GM23338 (cell line): ENCODE data around the gene C2orf72. TPM values are rescaled to one million over a fixed set of nuclear protein-coding genes. Genes with fewer than 3 reads are reported as not detected.

ENCODE experiments used
- ATAC-seq: fragments of 200-7000 bp; cut with Tn5 transposase; 3 replicates; pipeline ENCODE4 v1.9.1; 2020
- DNase-seq: peaks from one replicate; pipeline ENCODE4 v3.0.0-alpha.2; 2015; ENCODE audit warnings: low spot score
- H2AFZ ChIP-seq: fragments of 200-600 bp; sonication (generic); 2 replicates; pipeline ENCODE4 v1.8.0; 2016; ENCODE audit warnings: antibody characterized with exemption, mild to moderate bottlenecking, moderate library complexity
- H3F3A ChIP-seq: fragments of 200-600 bp; sonication (generic); replicated peaks from 2 replicates; pipeline ENCODE4 v1.8.0; 2017; ENCODE audit warnings: antibody characterized with exemption, mixed run types, low read depth
- H3K27ac ChIP-seq: fragments of 200-600 bp; sonication (generic); 2 replicates; pipeline ENCODE4 v1.6.1; 2016; ENCODE audit warnings: low read depth
- H3K27me3 ChIP-seq: fragments of 200-600 bp; sonication (generic); 2 replicates; pipeline ENCODE4 v1.8.0; 2016; ENCODE audit warnings: mild to moderate bottlenecking, mixed run types, moderate library complexity; ENCODE audit not compliant: insufficient read depth
- H3K36me3 ChIP-seq: fragments of 200-600 bp; sonication (generic); 2 replicates; pipeline ENCODE4 v1.8.0; 2016; ENCODE audit warnings: mild to moderate bottlenecking; ENCODE audit not compliant: insufficient read depth
- H3K4me1 ChIP-seq: fragments of 200-600 bp; sonication (generic); 2 replicates; pipeline ENCODE4 v1.8.0; 2016; ENCODE audit warnings: mild to moderate bottlenecking, moderate library complexity; ENCODE audit not compliant: insufficient read depth
- H3K4me2 ChIP-seq: fragments of 200-600 bp; sonication (generic); 2 replicates; pipeline ENCODE4 v1.7.1; 2017; ENCODE audit warnings: mixed run types
- H3K4me3 ChIP-seq: fragments of 200-600 bp; sonication (generic); 2 replicates; pipeline ENCODE4 v1.6.1; 2016; ENCODE audit warnings: mixed run types
- H3K79me2 ChIP-seq: fragments of 200-600 bp; sonication (generic); replicated peaks from 2 replicates; pipeline ENCODE4 v1.8.0; 2017; ENCODE audit warnings: mild to moderate bottlenecking; ENCODE audit not compliant: insufficient read depth
- H3K9me2 ChIP-seq: fragments of 200-600 bp; sonication (generic); 2 replicates; pipeline ENCODE4 v1.8.0; 2017; ENCODE audit not compliant: insufficient read depth
- H4K20me1 ChIP-seq: fragments of 200-600 bp; sonication (generic); replicated peaks from 2 replicates; pipeline ENCODE4 v1.8.0; 2017; ENCODE audit warnings: mild to moderate bottlenecking; ENCODE audit not compliant: insufficient read depth
- H3K27ac Mint-ChIP-seq: 2 replicates; pipeline ENCODE4 v1.8.0; 2020; ENCODE audit warnings: inconsistent platforms, mild to moderate bottlenecking, moderate library complexity, mixed read lengths
- H3K27me3 Mint-ChIP-seq: 3 replicates; pipeline ENCODE4 v1.8.0; 2022; ENCODE audit warnings: low read depth, mild to moderate bottlenecking, moderate library complexity, mixed read lengths, inconsistent platforms; ENCODE audit not compliant: insufficient read depth, poor library complexity
- H3K36me3 Mint-ChIP-seq: 3 replicates; pipeline ENCODE4 v1.8.0; 2021; ENCODE audit warnings: low read depth, mild to moderate bottlenecking, inconsistent platforms, moderate library complexity, mixed read lengths
- H3K4me1 Mint-ChIP-seq: 3 replicates; pipeline ENCODE4 v1.8.0; 2020; ENCODE audit warnings: mild to moderate bottlenecking, inconsistent platforms, mixed read lengths
- H3K4me3 Mint-ChIP-seq: 3 replicates; pipeline ENCODE4 v1.8.0; 2021; ENCODE audit warnings: moderate library complexity, mild to moderate bottlenecking, inconsistent platforms, mixed read lengths
- H3K9me3 Mint-ChIP-seq: 3 replicates; pipeline ENCODE4 v1.8.0; 2020; ENCODE audit warnings: moderate library complexity, mild to moderate bottlenecking, inconsistent platforms, mixed read lengths
- CREB1 ChIP-seq: fragments of 250-450 bp; sonication (Bioruptor Pico); IDR thresholded peaks from 2 replicates; pipeline ENCODE4 v1.5.0; 2020; ENCODE audit warnings: low read depth, mild to moderate bottlenecking, moderate library complexity
- CTCF ChIP-seq, 2 experiments: fragments of 200-600 bp in 1 of 2; sonication (generic) in 1 of 2; conservative IDR thresholded peaks; 2 replicates each; pipeline versions ENCODE4 v1.5.1 to v1.6.1; 2016 to 2017; ENCODE audit warnings: antibody characterized with exemption in 2 of 2, low read depth in 2 of 2, mild to moderate bottlenecking in 2 of 2, moderate library complexity in 1 of 2
- EZH2 ChIP-seq: fragments of 200-600 bp; sonication (generic); IDR thresholded peaks from one replicate; pipeline ENCODE4 v1.8.0; 2017; ENCODE audit warnings: antibody characterized with exemption, mild to moderate bottlenecking, low read depth; ENCODE audit not compliant: unreplicated experiment
- EZH2phosphoT487 ChIP-seq: fragments of 200-600 bp; sonication (generic); IDR thresholded peaks from one replicate; pipeline ENCODE4 v1.8.1; 2018; ENCODE audit warnings: antibody characterized with exemption; ENCODE audit not compliant: unreplicated experiment
- JUNB ChIP-seq: IDR thresholded peaks from one replicate; pipeline ENCODE4 v1.6.1; 2016; ENCODE audit warnings: antibody characterized with exemption; ENCODE audit not compliant: unreplicated experiment
- NANOG ChIP-seq: IDR thresholded peaks from 2 replicates; pipeline ENCODE4 v1.6.1; 2016; ENCODE audit warnings: antibody characterized with exemption, borderline replicate concordance
- POLR2AphosphoS5 ChIP-seq: IDR thresholded peaks from 2 replicates; pipeline ENCODE4 v1.6.1; 2016; ENCODE audit warnings: antibody characterized with exemption, low read depth
- REST ChIP-seq: IDR thresholded peaks from one replicate; pipeline ENCODE4 v1.6.1; 2018; ENCODE audit warnings: antibody characterized with exemption; ENCODE audit not compliant: unreplicated experiment
- STAT1 ChIP-seq: IDR thresholded peaks from one replicate; pipeline ENCODE4 v1.6.1; 2016; ENCODE audit warnings: antibody characterized with exemption; ENCODE audit not compliant: unreplicated experiment
- ZNF114 ChIP-seq: fragments of 250-450 bp; sonication (Bioruptor Pico); IDR thresholded peaks from 2 replicates; pipeline ENCODE4 v1.5.0; 2020; ENCODE audit warnings: mild to moderate bottlenecking, moderate library complexity
- ZNF462 ChIP-seq: fragments of 250-450 bp; sonication (Bioruptor Pico); IDR thresholded peaks from 2 replicates; pipeline ENCODE4 v1.5.0; 2020; ENCODE audit warnings: mild to moderate bottlenecking, moderate library complexity
- polyA plus RNA-seq: library from polyadenylated mRNA; unstranded; fragments of >200 nt; fragmentation: Nextera tagmentation; extraction: Ambion mirVana; gene quantifications from 2 replicates; pipeline ENCODE4 v1.2.1, GENCODE V29; 2016
- total RNA-seq: library from RNA; depleted of rRNA; stranded (reverse); fragments of >200 nt; shearing (Covaris generic); gene quantifications from 2 replicates; pipeline ENCODE4 v1.2.3, GENCODE V29; 2014

The C2orf72 gene
- total and polyA plus RNA-seq, 2 experiments from 2014 or later: 0.37 to 1.4 TPM

- TF ChIP-seq CTCF (conservative IDR thresholded peaks at IDR 0.05; ENCODE audit: low read depth in 2 of 2) (no peak), POLR2AphosphoS5 (no peak), REST (no peak), CREB1 (no peak), STAT1 (no peak), ZNF114 (CRISPR knock-in tag) (no peak), JUNB (no peak), EZH2 (no peak), NANOG (no peak)
These were observed 25.8 kb upstream of the C2orf72 start (continued) for GRCh38 chr2:231011526-231011925.

GRCh38 chr2:231012463-231012862 lies 24.9 kb upstream of the C2orf72 start:
- Histone ChIP-seq H3K27me3 (no peaks in the 10 kb centered on the region), H3F3A (no peaks in the 10 kb centered on the region), H3K36me3 (no peaks in the 10 kb centered on the region), H3K4me2 (no peak overlapping the region), H2AFZ (0 out of 2 replicates have a peak overlapping the region, but pooled peaks have one; percentile 43), H3K4me1 (no peaks in the 10 kb centered on the region; the same call in 1 of the 2 replicates), H3K4me3 (no peak overlapping the region), H3K27ac (no peak overlapping the region), H3K9me2 (no peaks in the 10 kb centered on the region), H3K79me2 (no peaks in the 10 kb centered on the region), H4K20me1 (no peaks in the 10 kb centered on the region)
- Mint-ChIP-seq H3K4me1 (peaks cover 17% of the 10 kb centered on the region), H3K27me3 (peaks cover 13% of the 10 kb centered on the region), H3K27ac (no peak overlapping the region), H3K36me3 (no peaks in the 10 kb centered on the region; the same call in 2 of the 3 replicates), H3K9me3 (no peaks in the 10 kb centered on the region), H3K4me3 (no peak overlapping the region)
- ATAC-seq (no peak), DNase-seq (no peak)
- no peak for TF ChIP-seq NANOG
- TF ChIP-seq STAT1: no peak
- TF ChIP-seq POLR2AphosphoS5: no peak
- no peak for TF ChIP-seq EZH2phosphoT487
- TF ChIP-seq ZNF462: no peak
- TF ChIP-seq CTCF (conservative IDR thresholded peaks at IDR 0.05; ENCODE audit: low read depth in 2 of 2): no peak
- TF ChIP-seq EZH2: no peak
- TF ChIP-seq ZNF114 (CRISPR knock-in tag): no peak
